GM12878 (cell line): Measurements from ENCODE around the gene ACTL8.

Experiments used
- CHD2 ChIP-seq: IDR thresholded peaks from 2 replicates; pipeline ENCODE4 v1.6.1; 2011; ENCODE audit warnings: low read depth, low read length, improper control_type of control experiment, borderline replicate concordance
- CREB1 ChIP-seq: IDR thresholded peaks from 2 replicates; pipeline ENCODE4 v1.6.1; 2012; ENCODE audit warnings: low read depth, mild to moderate bottlenecking, inconsistent platforms
- CTCF ChIP-seq, 3 experiments: IDR thresholded peaks in 2 of 3; conservative IDR thresholded peaks in 1 of 3; 2 replicates each; pipeline ENCODE4 v1.5.1; 2011; ENCODE audit warnings: low read depth in 3 of 3, low read length in 3 of 3, mild to moderate bottlenecking in 3 of 3, control low read depth in 2 of 3, moderate library complexity in 2 of 3, inconsistent platforms in 1 of 3, mixed read lengths in 1 of 3; ENCODE audit not compliant: control insufficient read depth in 2 of 3, insufficient read depth in 1 of 3; ENCODE audit errors: extremely low read depth in 1 of 3
- HDAC6 ChIP-seq: fragments of 200-600 bp; sonication (generic); IDR thresholded peaks from one replicate; pipeline ENCODE4 v1.8.0; 2017; ENCODE audit warnings: antibody characterized with exemption; ENCODE audit not compliant: unreplicated experiment
- JUND ChIP-seq: IDR thresholded peaks from 2 replicates; pipeline ENCODE4 v1.6.1; 2012; ENCODE audit warnings: low read depth, mild to moderate bottlenecking, low read length, improper control_type of control experiment, moderate library complexity
- MYC ChIP-seq: IDR thresholded peaks from 2 replicates; pipeline ENCODE4 v1.6.1; 2011; ENCODE audit warnings: mild to moderate bottlenecking, low read length, moderate library complexity, inconsistent platforms; ENCODE audit not compliant: insufficient read depth, insufficient replicate concordance, insufficient read length, severe bottlenecking
- PML ChIP-seq: IDR thresholded peaks from 2 replicates; pipeline ENCODE4 v1.6.1; 2012; ENCODE audit warnings: low read length, inconsistent platforms
- POLR2A ChIP-seq: IDR thresholded peaks from 2 replicates; pipeline ENCODE4 v1.6.1; 2011; ENCODE audit warnings: low read depth, mild to moderate bottlenecking, low read length
- POLR2AphosphoS5 ChIP-seq: IDR thresholded peaks from 2 replicates; pipeline ENCODE4 v1.6.1; 2011; ENCODE audit warnings: mild to moderate bottlenecking, low read length, inconsistent platforms

GRCh38 chr1:17845583-17845982, 90.5 kb downstream of the ACTL8 start:
- no peak for TF ChIP-seq CTCF (IDR thresholded peaks at IDR 0.05 in 2 of 3, conservative IDR thresholded peaks at IDR 0.05 in 1 of 3; ENCODE audit: control insufficient read depth in 2 of 3, extremely low read depth in 1 of 3, insufficient read depth in 1 of 3, low read depth in 3 of 3, low read length in 3 of 3)
- no peak for TF ChIP-seq POLR2A
- TF ChIP-seq PML = no peak
- TF ChIP-seq MYC = no peak
- no peak for TF ChIP-seq CHD2
- no peak for TF ChIP-seq HDAC6
- no peak for TF ChIP-seq POLR2AphosphoS5
- TF ChIP-seq JUND = no peak
- no peak for TF ChIP-seq CREB1
